Kidney epithelial cell (primary cell): ENCODE data around the gene STXBP4. TPM values are rescaled to one million over a fixed set of nuclear protein-coding genes. Genes with fewer than 3 reads are reported as not detected.

ENCODE experiments used
- DNase-seq: peaks from one replicate; pipeline ENCODE4 v3.0.0-alpha.2; 2010; ENCODE audit warnings: low read depth
- H3K27me3 ChIP-seq: 2 replicates; pipeline ENCODE4 v1.6.0; 2011; ENCODE audit warnings: low read length; ENCODE audit not compliant: control insufficient read depth, insufficient read depth
- H3K36me3 ChIP-seq: 2 replicates; pipeline ENCODE4 v1.5.1; 2011; ENCODE audit warnings: low read length; ENCODE audit not compliant: control insufficient read depth, insufficient read depth
- H3K4me3 ChIP-seq: 2 replicates; pipeline ENCODE4 v1.5.1; 2011; ENCODE audit warnings: low read depth, mild to moderate bottlenecking, control low read depth, low read length
- CTCF ChIP-seq: IDR thresholded peaks from 2 replicates; pipeline ENCODE4 v1.5.1; 2011; ENCODE audit warnings: mild to moderate bottlenecking, moderate library complexity, low read length, control low read depth, inconsistent platforms; ENCODE audit not compliant: insufficient read depth, poor library complexity, severe bottlenecking
- total RNA-seq: library from RNA; depleted of rRNA; stranded (reverse); fragments of >200 nt; gene quantifications from 2 replicates; pipeline ENCODE4 v1.2.3, GENCODE V29; 2015

Gene STXBP4
- total RNA-seq, 1 donor from 2014 or later = 40.1 TPM

- no peak for DNase-seq
- Histone ChIP-seq H3K4me3 (no peak overlapping the region), H3K36me3 (no peaks in the 10 kb centered on the region), H3K27me3 (no peaks in the 10 kb centered on the region)
- TF ChIP-seq CTCF = no peak
These were observed 198.6 kb downstream of the STXBP4 start for GRCh38 chr17:55167024-55167725.

GRCh38 chr17:55168958-55169687 lies 200.6 kb downstream of the STXBP4 start:
- DNase-seq = no peak
- H3K36me3 ChIP-seq = no peaks in the 10 kb centered on the region
- H3K27me3 ChIP-seq = no peaks in the 10 kb centered on the region
- no peak overlapping the region for H3K4me3 ChIP-seq
- TF ChIP-seq CTCF = no peak

- H3K4me3 ChIP-seq = no peak overlapping the region
- TF ChIP-seq CTCF = no peak
- DNase-seq = no peak
These were observed 203.2 kb downstream of the STXBP4 start for GRCh38 chr17:55171634-55172328.

GRCh38 chr17:55172612-55173011 lies 204.0 kb downstream of the STXBP4 start:
- TF ChIP-seq CTCF = no peak
- no peak for DNase-seq

More at GRCh38 chr17:55171634-55172328, 203.2 kb downstream of the STXBP4 start:
- Histone ChIP-seq H3K27me3 (no peaks in the 10 kb centered on the region), H3K36me3 (no peaks in the 10 kb centered on the region)

GRCh38 chr17:55174133-55174532 lies 205.6 kb downstream of the STXBP4 start:
- Histone ChIP-seq H3K27me3 (no peaks in the 10 kb centered on the region), H3K36me3 (no peaks in the 10 kb centered on the region), H3K4me3 (no peak overlapping the region)
- no peak for TF ChIP-seq CTCF
- DNase-seq = no peak

More at GRCh38 chr17:55172612-55173011, 204.0 kb downstream of the STXBP4 start:
- no peak overlapping the region for H3K4me3 ChIP-seq
- no peaks in the 10 kb centered on the region for H3K36me3 ChIP-seq
- no peaks in the 10 kb centered on the region for H3K27me3 ChIP-seq
